Smooth muscle cell of the brain vasculature (primary cell): ENCODE data around the gene FAT1.

Experiments used
- DNase-seq: peaks from one replicate; pipeline ENCODE4 v3.0.0-alpha.2; 2012; ENCODE audit warnings: low read depth, low spot score

FAT1 gene

DNA sequence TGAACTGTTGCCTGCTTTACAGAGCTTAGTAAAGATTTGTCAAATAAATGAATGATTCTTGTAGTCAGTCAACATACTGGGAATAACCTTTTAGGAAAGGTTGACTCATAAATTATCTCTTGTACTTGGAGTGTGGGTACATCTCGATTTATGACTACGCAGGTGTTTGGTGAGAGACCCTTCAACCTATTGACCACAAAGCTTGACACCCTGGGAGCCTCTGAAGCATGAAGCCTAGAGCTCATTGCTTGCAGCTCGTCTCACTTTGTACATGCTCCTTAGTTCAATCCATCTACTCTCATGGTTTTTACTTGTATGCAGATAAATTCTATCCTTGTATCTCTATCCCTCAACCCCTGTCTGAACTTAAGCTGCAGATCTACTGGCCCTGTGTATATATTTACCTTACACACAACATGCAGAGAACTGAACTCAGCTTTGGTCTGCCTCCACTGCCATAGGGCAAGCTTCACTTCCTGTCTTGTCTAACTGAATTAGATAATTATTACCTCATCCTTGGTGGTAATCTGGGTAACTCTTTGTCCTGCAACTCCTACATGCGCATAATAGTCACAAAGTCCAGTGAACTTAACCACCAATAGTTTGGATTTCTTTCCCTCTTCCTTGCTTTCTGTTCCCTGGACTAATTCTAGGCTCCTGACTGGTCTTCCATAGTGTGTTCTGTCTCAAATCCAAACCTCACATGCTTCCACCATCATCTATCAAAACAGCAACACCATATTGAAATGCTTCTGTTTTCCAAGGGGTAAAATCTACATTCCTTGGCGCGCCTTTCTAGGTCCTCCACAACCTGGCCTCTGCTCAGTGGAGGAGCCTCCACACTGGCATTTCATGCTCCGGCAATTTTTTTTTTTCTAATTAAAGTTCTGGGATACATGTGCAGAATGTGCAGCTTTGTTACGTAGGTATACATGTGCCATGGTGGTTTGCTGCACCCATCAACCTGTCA lies 32.2 kb upstream of the FAT1 start:
- DNase-seq, result no peak

- no peak for DNase-seq
These were observed 31.3 kb upstream of the FAT1 start for GRCh38 chr4:186754976-186755375.

- DNase-seq, result no peak
These were observed 28.7 kb upstream of the FAT1 start for GRCh38 chr4:186752325-186752724.

GRCh38 chr4:186749611-186750281 lies 26.1 kb upstream of the FAT1 start:
- DNase-seq, result no peak

DNA sequence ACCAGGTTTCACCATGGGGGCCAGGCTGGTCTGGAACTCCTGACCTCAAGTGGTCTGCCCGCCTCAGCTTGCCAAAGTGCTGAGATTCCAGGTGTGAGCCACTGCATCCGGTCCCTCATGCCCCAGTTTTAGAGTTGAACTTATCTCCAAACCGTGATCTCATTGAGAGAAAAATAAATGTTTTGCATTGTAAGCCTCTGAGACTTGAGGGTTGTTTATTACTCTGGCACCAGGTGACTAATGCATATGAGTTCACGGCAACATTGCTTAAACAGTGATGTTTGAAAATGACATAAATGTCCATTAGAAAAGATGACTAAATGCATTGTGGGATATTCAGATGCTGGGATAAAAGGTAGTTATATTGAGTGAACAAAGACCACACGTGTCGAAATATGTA lies 22.9 kb upstream of the FAT1 start:
- DNase-seq, result no peak

DNA sequence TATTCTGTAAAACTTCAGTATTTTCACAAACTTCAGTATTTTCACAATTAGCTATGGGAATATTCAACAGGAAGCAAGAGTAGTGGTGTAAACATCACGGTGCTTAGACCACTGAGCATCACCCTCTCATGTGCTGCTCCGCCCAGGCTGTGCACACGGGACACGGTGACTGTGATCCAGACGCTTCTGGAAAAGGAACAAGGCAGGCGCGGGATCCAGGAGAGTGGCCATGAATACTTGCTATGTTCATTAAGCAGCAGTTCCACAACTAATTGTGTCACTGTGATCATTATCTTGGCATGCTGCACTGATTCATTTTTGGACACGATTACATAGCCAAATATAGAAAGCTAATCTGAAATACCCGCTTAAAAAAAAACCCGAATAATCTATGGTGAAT lies 19.6 kb upstream of the FAT1 start:
- no peak for DNase-seq

- no peak for DNase-seq
These were observed 17.2 kb upstream of the FAT1 start for GRCh38 chr4:186740822-186741221.

DNA sequence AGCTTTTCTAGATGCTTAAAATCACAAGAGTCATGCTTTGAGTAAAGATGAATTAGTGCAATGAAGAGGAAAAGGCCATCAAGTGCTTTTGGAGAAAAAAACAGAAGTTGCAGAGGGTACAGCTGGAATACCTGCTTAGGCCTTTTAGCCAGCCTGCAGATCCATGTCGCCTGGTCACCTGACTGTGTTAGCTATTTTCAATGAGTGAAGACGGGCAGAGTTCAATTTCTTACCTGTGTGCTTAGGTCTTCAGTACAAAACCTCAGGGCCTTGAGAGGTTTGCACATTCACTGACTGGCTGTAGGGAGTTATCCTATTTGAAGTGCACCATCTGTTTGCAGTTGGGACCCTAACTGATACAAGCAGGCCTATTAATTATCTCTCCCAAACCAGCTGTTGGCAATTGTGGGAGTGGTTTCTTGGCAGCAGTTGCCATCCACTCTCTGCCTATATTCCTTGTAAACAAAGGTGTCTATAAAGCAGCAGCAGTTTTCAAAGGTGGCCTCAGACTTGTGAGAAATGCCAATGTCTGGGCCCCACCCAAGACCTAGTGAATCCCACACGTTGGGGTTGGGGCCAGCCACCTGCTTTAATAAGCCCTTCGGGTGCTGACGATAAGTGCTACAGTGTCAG lies 16.3 kb upstream of the FAT1 start:
- DNase-seq, result no peak

GRCh38 chr4:186739317-186739716 lies 15.7 kb upstream of the FAT1 start:
- DNase-seq, result no peak

- DNase-seq, result no peak
These were observed 14.8 kb upstream of the FAT1 start for GRCh38 chr4:186738421-186738820.

GRCh38 chr4:186737427-186737826 lies 13.8 kb upstream of the FAT1 start:
- DNase-seq, result no peak

GRCh38 chr4:186736466-186736865 lies 12.8 kb upstream of the FAT1 start:
- no peak for DNase-seq

DNA sequence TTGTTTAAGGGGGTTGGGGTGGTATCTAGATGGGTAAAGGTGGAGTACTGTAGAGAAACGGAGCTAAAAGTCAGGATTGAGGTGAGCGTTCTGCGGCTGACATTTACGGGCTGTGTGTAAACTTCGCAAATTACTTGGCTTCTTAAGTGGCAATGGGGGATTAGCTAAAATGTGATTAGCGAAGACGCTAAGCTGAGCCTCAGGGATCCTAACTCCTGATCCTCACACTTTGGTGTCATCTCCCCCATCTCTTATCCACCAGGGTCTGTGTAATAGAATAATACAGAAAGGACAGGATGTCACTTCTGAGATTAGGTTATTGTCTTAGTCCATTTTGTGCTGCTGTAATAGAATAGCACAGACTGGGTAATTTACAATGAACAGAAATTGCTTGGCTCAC lies 10.6 kb upstream of the FAT1 start:
- no peak for DNase-seq

GRCh38 chr4:186733778-186734177 lies 10.1 kb upstream of the FAT1 start:
- DNase-seq, result no peak

DNA sequence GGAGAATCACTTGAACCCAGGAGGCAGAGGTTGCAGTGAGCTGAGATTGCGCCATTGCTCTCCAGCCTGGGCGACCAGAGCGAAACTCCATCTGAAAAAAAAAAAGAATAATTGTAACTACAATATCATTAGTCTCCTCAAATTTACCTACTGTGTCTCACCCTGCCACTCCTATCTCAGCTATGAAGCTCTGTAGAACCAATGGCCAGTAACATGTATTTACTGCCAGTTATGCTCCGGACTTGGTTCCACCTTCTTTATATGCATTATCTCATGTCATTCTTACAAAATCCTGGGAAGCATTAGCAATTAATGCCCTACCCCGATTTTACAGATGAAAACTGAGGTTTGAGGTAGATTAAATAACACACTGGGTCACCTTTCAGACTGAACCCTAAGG lies 7.0 kb upstream of the FAT1 start:
- no peak for DNase-seq

DNA sequence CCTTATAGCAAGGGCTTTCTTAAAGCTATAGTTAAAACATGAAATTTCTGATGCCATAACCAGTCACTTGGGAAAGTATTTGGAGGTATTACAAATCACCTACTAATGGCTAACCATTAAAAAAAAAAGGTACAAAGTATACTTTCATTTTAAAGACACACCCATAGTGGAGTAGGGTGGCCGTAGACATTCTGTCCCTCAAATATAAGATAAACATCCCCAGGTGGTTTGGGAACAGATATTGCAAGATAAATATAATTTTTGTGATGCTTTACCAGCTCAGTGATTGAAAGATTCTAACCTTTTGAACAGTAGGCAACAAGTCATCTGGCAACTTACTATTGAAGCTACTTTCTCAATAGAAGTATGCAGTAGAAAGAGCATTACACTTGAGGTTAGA lies 6.2 kb upstream of the FAT1 start:
- DNase-seq, result no peak

GRCh38 chr4:186728631-186729271 lies 5.1 kb upstream of the FAT1 start:
- DNase-seq, result no peak

DNA sequence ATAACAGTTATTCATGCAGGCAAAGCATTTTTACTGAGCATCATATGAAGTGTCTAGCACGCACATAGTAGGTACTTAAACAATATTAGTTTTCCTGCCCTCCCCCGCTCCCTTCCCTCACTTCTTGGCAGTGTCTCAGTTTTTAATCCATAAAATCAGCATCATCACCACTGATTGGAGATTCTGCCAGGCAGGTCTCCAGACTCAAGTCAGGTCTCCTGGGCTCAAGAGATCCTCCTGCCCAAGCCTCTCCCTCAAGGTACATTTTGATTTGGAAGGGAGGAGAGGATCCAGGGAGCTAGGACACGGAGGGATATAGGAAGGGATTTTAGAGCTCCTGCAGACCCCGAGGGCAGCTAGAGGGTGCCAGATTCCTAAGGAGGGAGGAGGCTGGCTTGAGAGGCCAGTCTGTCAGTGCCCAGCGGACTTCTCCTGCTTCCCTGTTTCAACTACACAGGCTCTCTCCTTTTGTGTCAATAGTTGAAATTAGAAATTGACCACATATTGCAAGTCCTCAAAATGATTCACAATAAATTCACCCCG lies 4.4 kb upstream of the FAT1 start:
- DNase-seq, result no peak

DNA sequence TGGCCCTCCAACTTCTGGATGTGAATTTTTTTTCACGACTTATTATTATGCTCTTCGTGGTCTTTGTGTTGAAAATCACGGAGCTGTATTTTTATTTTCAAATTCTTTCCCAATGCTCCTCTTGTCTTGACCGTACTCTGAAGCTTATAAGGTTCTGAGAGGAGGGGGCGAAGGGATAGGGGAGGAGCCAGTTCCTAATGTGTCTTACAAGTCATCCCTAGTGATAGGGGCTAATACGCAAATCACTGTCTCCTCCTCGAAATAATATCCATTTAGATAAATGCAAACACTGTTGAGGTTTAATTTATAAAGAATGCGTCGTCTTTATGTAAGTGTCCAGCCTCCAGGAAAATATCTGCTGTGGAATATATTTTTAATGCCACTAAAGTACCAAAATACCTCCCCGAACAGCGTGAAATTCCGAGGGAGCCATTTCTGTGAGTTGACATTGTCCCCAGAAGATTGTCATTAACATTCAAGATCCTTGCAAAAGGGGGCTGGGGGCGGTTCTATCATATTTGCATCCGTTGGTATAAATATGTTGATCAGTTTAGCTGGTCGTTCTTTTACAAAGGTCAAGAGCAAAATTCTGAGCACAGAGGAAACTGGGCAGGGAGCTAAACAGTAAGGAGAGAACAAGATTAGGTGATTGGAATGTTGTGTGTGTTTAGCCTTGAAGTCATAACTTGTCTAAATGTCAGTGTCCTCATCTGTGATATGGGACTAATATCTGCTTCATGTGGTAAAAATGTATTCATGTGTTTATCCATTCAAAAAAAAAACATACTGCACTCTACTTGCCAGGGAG lies 3.7 kb upstream of the FAT1 start:
- DNase-seq, result no peak

GRCh38 chr4:186726426-186727168 lies 2.9 kb upstream of the FAT1 start:
- DNase-seq, result no peak
